ENCODE measurements around the gene RPL28.
"Not testable (repeated sequence)": the region's sequence is repeated elsewhere in the genome, so short reads cannot be mapped to it uniquely, and the experiment has no call there.

The RPL28 gene

GRCh38 chr19:55389386-55390317, 3.9 kb downstream of the RPL28 start:
- H3K4me3 ChIP-seq (ENCODE audit: low read length), result no peak overlapping the region
- DNase-seq (ENCODE audit: low read depth, low spot score), result no peak

- no peak overlapping the region for H3K4me3 ChIP-seq (ENCODE audit: low read length)
- no peak for DNase-seq (ENCODE audit: low read depth, low spot score)
Observed at GRCh38 chr19:55390461-55390880, 4.7 kb downstream of the RPL28 start.

- no peak overlapping the region for H3K4me3 ChIP-seq (ENCODE audit: low read length)
- no peak for DNase-seq (ENCODE audit: low read depth, low spot score)
Observed at GRCh38 chr19:55391191-55391670, 5.5 kb downstream of the RPL28 start.

- no peak overlapping the region for H3K4me3 ChIP-seq (ENCODE audit: low read length)
- no peak for DNase-seq (ENCODE audit: low read depth, low spot score)
Observed at GRCh38 chr19:55391702-55392615, 6.2 kb downstream of the RPL28 start.

GRCh38 chr19:55392820-55393761, 7.4 kb downstream of the RPL28 start:
- no peak for DNase-seq (ENCODE audit: low read depth, low spot score)
- H3K4me3 ChIP-seq (ENCODE audit: low read length), result no peak overlapping the region

GRCh38 chr19:55398200-55398925, 12.6 kb downstream of the RPL28 start:
- H3K4me3 ChIP-seq (ENCODE audit: low read length), result no peak overlapping the region
- no peak for DNase-seq (ENCODE audit: low read depth, low spot score)

GRCh38 chr19:55400281-55401087, 14.8 kb downstream of the RPL28 start:
- no peak overlapping the region for H3K4me3 ChIP-seq (ENCODE audit: low read length)
- DNase-seq (ENCODE audit: low read depth, low spot score), result no peak

GRCh38 chr19:55401390-55401789, 15.7 kb downstream of the RPL28 start:
- DNase-seq (ENCODE audit: low read depth, low spot score); H3K4me3 ChIP-seq (ENCODE audit: low read length): not testable (repeated sequence)

- DNase-seq (ENCODE audit: low read depth, low spot score), result no peak
- no peak overlapping the region for H3K4me3 ChIP-seq (ENCODE audit: low read length)
Observed at GRCh38 chr19:55402509-55402908, 16.8 kb downstream of the RPL28 start.

- no peak overlapping the region for H3K4me3 ChIP-seq (ENCODE audit: low read length)
- no peak for DNase-seq (ENCODE audit: low read depth, low spot score)
Observed at GRCh38 chr19:55405638-55406037, 19.9 kb downstream of the RPL28 start.

- DNase-seq (ENCODE audit: low read depth, low spot score), result no peak
- peak overlapping the region; percentile 91 for H3K4me3 ChIP-seq (ENCODE audit: low read length)
Observed at GRCh38 chr19:55406091-55406825, 20.5 kb downstream of the RPL28 start.

- DNase-seq (ENCODE audit: low read depth, low spot score), result no peak
- peak overlapping the region; percentile 91 for H3K4me3 ChIP-seq (ENCODE audit: low read length)
Observed at GRCh38 chr19:55406826-55407549, 21.3 kb downstream of the RPL28 start.

GRCh38 chr19:55407550-55407799, 21.7 kb downstream of the RPL28 start, which contains the start of gene UBE2S:
Gene UBE2S, minus strand, starts transcription at chr19:55407788. Its CDS starts 199 bp downstream, at chr19:55407589.
- DNase-seq (ENCODE audit: low read depth, low spot score), result not testable (repeated sequence)
- H3K4me3 ChIP-seq (ENCODE audit: low read length), result peak within 1 kb of the TSS; percentile 91

- DNase-seq (ENCODE audit: low read depth, low spot score), result peak; percentile 99
- peak overlapping the region; percentile 91 for H3K4me3 ChIP-seq (ENCODE audit: low read length)
Observed at GRCh38 chr19:55407800-55408532, 22.2 kb downstream of the RPL28 start.

GRCh38 chr19:55408533-55408872, 22.8 kb downstream of the RPL28 start:
- DNase-seq (ENCODE audit: low read depth, low spot score), result no peak
- peak overlapping the region; percentile 34 for H3K4me3 ChIP-seq (ENCODE audit: low read length)

GRCh38 chr19:55409179-55409578, 23.4 kb downstream of the RPL28 start:
- not testable (repeated sequence) for DNase-seq (ENCODE audit: low read depth, low spot score); H3K4me3 ChIP-seq (ENCODE audit: low read length)
